Measurements from ENCODE around the gene C16orf78. TPM values are rescaled to one million over a fixed set of nuclear protein-coding genes. Genes with fewer than 3 reads are reported as not detected.

The C16orf78 gene
- total RNA-seq, 1 experiment from 2014 or later = not detected

GRCh38 chr16:49338611-49339265 lies 34.9 kb upstream of the C16orf78 start (continued):
- TF ChIP-seq GTF2I (CRISPR knock-in tag; conservative IDR thresholded peaks at IDR 0.05) = no peak
- TF ChIP-seq KAT7 (CRISPR knock-in tag; IDR thresholded peaks at IDR 0.05; ENCODE audit: borderline replicate concordance) = no peak

GRCh38 chr16:49340466-49340865 lies 33.1 kb upstream of the C16orf78 start:
- CTCF ChIA-PET = interaction anchor here (1.5 to 3.8 kb wide), 2 partner anchors 9 to 12 kb away, joined by 7 to 25 read pairs; no protein-coding TSS in a partner anchor

GRCh38 chr16:49341706-49342105 lies 31.9 kb upstream of the C16orf78 start:
- Mint-ChIP-seq H3K27ac (no peak overlapping the region; the same call in 1 of the 2 replicates), H3K4me1 (no peaks in the 10 kb centered on the region), H3K4me3 (no peak overlapping the region), H3K9me3 (no peaks in the 10 kb centered on the region), H3K36me3 (no peaks in the 10 kb centered on the region), H3K27me3 (ENCODE audit: low read depth) (peaks cover 6% of the 10 kb centered on the region)
- DNase-seq (ENCODE audit: low spot score) (no peak), ATAC-seq (no peak)
- TF ChIP-seq NFATC4 (CRISPR knock-in tag; IDR thresholded peaks at IDR 0.05) (no peak), E2F4 (CRISPR knock-in tag; IDR thresholded peaks at IDR 0.05; ENCODE audit: borderline replicate concordance, low read depth) (no peak), TCF7 (CRISPR knock-in tag; IDR thresholded peaks at IDR 0.05; ENCODE audit: low read depth) (no peak), NFE2L1 (CRISPR knock-in tag; IDR thresholded peaks at IDR 0.05) (no peak), ZNF425 (CRISPR knock-in tag; conservative IDR thresholded peaks at IDR 0.05) (no peak), ZNF121 (CRISPR knock-in tag; IDR thresholded peaks at IDR 0.05) (no peak), ZSCAN18 (CRISPR knock-in tag; IDR thresholded peaks at IDR 0.05) (no peak), KAT7 (CRISPR knock-in tag; IDR thresholded peaks at IDR 0.05; ENCODE audit: borderline replicate concordance) (no peak), ZNF423 (CRISPR knock-in tag; IDR thresholded peaks at IDR 0.05) (no peak), ZNF219 (CRISPR knock-in tag; IDR thresholded peaks at IDR 0.05; ENCODE audit: borderline replicate concordance) (no peak)
- ChIA-PET CTCF (interaction anchor here (1.5 to 3.8 kb wide), 2 partner anchors 7 to 11 kb away, joined by 7 to 25 read pairs; no protein-coding TSS in a partner anchor), POLR2A (no interaction called here)

More at GRCh38 chr16:49340466-49340865, 33.1 kb upstream of the C16orf78 start:
- ATAC-seq (no peak), DNase-seq (ENCODE audit: low spot score) (no peak)
- H3K27ac Mint-ChIP-seq = no peak overlapping the region
- TF ChIP-seq ZNF317 (CRISPR knock-in tag; IDR thresholded peaks at IDR 0.05; ENCODE audit: borderline replicate concordance, low read depth) (no peak), ZNF532 (CRISPR knock-in tag; IDR thresholded peaks at IDR 0.05; ENCODE audit: borderline replicate concordance) (no peak), JUN (CRISPR knock-in tag; IDR thresholded peaks at IDR 0.05) (no peak), EMX1 (CRISPR knock-in tag; IDR thresholded peaks at IDR 0.05) (no peak)
- no peaks in the 10 kb centered on the region for H3K4me1 Mint-ChIP-seq
- peaks cover 6% of the 10 kb centered on the region for H3K27me3 Mint-ChIP-seq (ENCODE audit: low read depth)
- no peaks in the 10 kb centered on the region for H3K9me3 Mint-ChIP-seq
- H3K4me3 Mint-ChIP-seq = no peak overlapping the region
- POLR2A ChIA-PET = no interaction called here
- H3K36me3 Mint-ChIP-seq = no peaks in the 10 kb centered on the region

All from WTC11 (cell line).